Activated T-cell treated with anti-CD3 and anti-CD28 coated beads for 24 hours (primary cell): ENCODE measurements around the gene ZNF319.
"Not testable (repeated sequence)": the region's sequence is repeated elsewhere in the genome, so short reads cannot be mapped to it uniquely, and the experiment has no call there.

Experiments
- DNase-seq: peaks from one replicate; pipeline ENCODE4 v3.0.0-alpha.2; 2020; ENCODE audit warnings: low read depth

The ZNF319 gene

DNA sequence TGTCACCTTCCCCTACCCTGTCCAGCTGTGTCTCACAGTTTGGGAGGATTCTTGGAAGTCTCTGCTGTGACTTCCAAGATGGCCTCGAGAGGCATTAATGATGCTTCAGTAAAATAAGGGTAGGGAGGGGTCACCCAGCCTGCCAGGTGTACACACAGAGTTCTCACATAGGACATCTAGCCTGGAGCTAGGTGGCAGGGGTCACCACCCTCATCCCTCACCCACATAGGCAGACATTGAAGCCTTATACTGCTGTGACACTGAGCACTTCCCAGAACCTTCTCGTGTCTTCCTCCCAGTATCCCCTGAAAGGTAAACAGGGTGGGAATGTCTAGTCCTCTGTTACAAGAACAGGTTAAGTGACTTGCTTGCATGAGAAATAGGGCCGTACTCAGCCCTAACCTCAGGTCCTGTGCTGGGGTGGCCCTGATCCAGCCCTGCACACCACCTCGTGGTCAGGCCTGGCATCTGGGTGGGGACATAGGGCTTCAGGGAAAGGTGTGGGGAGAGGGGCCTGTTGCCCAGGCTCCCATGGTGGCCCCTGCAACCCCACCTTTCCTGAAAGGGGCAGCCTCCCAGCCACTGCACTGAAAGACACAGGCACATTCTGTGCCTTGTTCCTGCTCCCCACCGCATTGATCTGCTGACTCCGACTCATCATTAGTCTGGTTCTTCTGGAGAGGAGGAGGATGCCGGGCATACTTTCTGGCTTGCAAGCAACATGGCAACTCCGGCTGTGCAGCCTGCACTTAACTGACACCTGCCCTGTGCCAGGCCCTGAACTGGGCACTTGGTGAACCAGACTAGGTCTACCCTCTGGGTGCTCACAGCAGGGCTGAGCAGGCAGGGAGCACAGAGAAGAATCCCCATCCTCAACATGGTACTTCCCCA lies 21.4 kb upstream of the ZNF319 start:
- DNase-seq: no peak

DNA sequence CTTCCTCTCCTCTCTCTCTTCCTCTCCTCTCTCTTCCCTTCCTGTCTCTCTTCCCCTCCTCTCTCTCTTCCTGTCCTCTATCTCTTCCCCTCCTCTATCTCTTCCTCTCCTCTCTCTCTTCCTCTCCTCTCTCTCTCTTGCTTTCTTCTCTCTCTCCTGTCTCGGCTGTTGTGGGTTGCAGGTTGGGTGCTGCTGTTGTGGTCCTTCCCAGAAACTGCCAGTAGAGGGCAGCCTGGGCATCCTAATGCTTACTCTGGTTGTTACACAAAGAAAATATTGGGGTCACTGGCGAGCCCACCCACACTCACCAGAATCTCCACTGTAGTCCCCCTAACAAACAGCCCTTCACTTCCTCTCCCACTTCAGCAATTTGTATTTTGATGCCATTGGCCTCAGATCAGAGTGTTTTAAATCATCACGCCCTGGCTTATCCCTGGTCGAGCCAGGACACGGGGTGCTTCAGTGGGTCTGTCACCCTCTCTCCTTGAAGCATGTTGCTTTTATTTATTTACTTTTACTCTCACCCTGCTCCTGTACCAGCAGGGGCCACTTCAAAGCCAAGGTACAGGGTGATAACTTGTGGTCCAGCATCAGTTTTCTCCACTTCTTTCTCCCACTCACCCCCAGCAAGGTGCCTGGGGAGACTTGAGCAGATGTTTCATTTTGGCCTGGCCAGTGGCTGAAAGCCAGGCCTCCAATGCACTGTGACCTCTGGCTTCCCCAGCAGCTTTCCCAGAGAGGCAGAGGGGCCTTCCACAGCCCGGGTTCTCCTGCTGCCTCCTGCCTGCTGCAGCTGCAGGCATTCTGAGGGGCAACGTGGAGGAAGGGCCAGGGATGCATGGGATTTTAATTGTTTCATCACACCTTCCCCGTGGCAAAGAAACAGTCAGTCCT lies 20.4 kb upstream of the ZNF319 start:
- peak; percentile 41 for DNase-seq

DNA sequence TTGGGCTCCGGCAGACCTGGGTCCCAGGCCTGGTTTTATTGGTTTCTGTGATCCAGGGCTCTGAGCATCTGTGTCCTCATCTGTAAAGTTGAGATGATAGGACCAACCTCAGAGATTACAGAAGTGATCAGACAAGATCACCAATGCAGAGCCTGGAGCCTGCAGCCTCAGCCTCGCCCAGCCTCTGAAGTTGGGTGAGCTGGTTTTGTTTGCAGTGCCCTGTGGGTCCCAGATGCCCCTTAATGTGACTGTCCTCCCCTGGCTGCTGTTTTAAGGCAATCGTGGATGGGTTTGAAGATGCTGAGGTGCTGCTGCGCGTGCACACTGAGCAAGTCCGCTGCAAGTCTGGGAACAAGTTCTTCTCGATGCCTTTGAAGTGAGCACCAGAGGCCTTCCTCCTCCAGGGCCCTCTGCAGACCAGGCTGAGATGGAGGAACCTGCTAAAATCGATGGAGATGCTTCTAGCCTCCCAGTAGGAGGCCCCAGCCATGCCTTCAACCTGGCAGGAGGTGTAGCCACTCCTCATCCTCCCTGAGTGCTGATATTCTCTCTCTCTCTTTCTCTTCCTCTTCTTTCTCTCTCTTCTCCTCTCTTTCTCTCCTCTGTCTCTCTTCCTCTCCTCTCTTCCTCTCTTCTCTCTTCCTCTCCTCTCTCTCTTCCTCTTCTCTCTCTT lies 19.5 kb upstream of the ZNF319 start:
- DNase-seq: no peak

DNA sequence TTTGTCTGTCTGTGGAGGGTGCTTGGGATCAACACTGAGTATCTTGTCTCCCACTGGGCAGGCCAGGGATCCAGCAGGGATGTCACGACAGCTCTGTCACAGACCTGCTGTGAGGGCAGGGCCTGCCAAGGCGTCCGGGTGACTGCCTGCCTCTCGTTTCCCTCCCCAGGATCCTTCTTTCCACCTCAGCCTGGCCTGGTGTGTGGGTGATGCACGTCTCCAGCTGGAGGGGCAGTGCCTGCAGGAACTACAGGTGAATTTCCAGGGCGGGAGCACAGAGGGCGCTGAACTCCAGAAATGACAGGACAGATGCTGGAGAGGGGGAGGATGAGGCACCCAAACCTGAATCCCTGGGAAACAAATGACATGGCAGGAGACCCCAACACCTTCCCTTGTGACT lies 18.3 kb upstream of the ZNF319 start:
- DNase-seq: no peak

DNA sequence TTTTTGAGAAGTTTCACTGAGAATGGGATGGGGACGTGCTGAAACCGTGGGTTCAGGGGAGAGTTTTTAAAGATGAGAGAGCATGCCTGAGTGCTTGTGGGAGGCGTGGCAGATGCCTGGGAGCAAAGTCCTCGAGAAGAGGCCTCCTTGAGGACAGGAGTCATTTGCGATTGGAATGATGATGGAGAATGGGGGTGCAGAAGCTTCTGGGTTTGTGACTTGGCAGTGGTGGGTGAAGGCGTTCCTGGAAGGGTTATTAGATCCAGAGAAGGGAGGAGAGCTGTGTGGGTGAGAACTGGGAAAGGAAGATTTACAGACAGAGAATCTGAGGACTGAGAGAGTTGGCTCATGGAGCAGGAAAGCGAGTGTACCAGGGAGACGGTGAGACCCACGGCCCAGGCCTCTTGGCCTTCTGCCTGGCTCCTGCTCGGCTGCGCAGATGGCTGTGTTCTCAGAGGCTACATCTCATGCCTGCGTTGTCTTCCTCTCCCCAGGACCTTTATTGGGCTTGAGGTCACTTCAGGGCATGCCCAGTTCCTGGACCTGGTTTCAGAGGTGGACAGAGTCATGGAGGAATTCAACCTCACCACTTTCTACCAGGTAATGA lies 16.5 kb upstream of the ZNF319 start:
- no peak for DNase-seq

DNA sequence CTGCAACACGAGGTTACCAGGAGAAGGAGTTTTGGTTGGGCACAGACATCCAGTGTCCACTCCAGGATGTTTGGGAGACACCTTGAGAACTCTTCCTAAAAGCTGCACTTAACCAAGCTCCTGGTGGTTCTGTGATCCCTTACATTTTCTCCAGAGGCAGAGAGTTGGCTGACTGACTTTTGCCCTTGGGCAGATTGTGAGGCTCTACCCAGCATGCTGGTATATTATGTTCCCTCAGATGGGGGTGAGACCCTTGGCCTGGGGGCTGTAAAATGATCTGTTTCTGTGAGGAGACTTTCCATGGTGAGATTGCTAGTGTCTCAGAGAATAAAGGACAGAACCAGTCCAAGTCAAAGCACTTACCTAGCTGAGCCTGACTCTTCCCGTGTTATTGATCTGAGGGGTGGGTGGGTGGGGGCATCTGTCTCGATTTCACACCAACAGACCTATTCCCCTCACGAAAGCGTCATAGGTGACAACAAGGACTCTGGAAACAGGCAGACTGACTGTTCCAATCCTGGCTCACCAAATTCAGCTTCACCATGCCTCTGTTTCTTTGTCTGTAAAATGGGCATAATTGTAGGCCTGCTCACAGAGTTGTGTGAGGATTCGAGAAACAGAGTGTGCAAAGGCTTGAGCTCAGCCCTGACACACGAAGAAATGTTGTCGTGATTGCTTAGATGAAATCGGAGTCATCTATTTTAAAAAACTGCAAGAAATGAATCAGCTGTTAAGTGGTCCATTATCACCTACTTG lies 12.9 kb upstream of the ZNF319 start:
- no peak for DNase-seq

DNA sequence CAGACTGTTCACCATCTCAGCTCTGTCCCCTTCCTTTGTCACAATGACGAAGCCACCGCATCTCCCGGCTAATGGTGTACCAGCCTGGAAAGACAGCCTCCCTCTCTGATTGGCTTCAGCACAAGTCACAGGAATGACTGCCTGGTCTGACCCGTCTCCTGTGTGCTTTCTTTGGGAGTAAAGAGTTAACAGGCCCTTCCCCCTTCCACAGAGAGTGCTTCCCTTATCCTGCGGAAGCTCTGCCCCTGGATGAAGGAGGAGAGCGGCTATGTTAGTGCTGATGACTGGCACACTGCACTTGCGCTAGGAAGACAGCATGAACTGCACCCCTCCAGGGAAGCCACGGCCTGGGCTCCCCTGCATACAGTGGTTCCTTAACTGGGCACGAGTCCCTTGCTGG lies 12.0 kb upstream of the ZNF319 start:
- DNase-seq: no peak

DNA sequence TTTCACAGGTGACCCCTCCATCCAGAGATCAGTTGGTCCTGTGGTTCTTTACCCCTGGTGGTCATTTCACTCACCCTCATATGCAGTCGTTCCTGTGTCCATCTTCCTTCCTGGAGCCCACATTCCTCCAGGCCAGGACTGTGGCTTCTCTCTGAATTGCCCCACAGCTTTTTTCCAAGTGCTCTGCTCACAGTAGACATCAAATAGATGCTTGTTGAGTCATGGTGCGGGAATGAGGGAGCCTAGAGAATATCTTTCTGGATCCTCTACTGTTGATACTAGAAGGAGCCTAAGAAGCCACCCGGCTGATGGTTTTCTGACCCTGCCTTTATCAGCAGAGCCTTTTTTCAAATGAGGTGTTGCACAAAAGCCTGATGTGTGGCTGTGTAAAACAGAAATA lies 11.2 kb upstream of the ZNF319 start:
- no peak for DNase-seq

DNA sequence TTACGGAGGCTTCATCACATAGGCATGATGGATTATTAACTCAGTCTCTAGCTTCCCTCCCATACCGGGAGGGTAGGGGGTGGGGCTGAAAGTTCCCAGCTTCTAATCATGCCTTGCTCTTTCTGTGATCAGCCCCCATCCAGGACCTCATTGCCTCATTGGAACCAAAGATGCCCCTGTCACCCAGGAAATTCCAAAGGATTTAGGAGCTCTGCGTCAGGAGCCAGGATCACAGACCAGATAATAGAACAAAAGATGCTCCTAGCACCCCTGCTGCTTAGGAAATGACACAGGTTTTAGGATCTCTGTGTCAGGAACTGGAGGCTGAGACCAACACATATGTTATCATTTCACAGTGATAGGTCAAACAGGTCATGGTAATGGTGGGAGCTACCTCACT lies 10.4 kb upstream of the ZNF319 start:
- no peak for DNase-seq

DNA sequence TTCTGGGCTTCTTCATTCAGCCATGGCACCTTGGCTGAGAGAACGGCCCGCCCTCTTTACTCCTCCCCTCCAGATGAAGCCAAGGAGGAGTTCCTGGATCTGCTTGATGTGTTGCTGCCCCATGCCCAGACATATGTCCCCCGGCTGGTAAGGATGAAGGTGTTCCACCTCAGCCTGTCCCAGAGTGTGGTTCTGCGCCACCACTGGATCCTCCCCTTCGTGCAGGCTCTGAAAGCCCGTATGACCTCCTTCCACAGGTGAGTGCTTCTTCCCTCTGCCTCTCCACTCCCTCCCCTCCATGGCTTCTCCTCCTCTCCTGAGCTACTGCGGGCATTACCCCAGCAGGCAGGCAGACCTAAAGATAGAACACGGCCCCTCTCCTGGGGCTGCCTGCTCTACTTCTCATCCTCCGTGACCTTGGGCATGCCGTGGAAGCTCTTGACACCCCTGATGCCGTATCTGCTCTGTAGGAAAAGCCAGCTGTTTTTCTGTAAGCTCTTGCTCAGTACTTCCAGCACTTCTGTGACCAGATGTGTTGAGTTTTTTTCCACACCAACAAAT lies 9.5 kb upstream of the ZNF319 start:
- DNase-seq: no peak

DNA sequence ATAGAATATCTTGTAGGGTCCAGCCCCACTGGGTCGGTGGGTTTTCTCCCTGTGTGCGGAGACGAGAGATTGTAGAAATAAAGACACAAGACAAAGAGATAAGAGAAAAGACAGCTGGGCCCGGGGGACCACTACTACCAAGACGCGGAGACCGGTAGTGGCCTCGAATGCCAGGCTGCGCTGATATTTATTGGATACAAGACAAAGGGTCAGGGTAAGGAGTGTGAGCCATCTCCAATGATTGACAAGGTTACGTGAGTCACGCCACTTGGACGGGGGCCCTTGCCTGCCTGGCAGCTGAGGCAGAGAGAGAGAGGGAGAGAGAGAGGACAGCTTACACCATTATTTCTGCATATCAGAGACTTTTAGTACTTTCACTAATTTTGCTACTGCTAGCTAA lies 4.3 kb upstream of the ZNF319 start:
- not testable (repeated sequence) for DNase-seq

DNA sequence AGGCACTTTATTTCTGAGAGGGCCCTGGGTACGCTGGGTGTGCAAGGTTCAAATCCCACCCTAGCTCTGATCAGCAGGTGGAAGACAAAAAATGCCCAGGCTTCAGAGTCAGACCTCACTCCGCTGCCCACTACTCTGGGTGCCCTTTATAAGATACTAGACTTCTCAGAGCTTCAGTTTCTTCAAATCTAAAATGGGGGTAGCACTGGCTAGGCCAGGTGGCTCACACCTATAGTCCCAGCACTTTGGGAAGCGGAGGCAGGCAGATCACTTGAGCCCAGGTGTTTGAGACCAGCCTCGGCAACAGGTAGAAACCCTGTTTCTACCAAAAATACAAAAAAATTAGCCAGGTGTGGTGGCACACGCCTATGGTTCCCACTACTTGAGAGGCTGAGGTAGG lies 2.5 kb upstream of the ZNF319 start:
- no peak for DNase-seq

DNA sequence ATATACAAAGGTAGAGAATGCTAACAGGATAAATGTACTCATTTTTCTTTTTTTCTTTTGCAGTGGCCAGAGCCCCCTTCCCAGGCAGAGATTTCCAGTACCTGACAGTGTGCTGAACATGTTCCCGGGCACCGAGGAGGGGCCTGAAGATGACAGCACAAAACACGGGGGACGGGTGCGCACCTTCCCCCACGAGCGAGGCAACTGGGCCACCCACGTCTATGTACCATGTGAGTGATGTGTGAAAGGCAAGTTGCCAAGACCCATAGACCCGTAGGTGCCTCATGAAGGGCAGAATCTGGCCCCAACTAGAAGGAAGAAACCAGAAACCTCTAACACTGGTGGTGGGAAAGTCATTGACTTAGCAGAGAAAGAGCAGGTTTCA lies 1.9 kb upstream of the ZNF319 start:
- DNase-seq: no peak

DNA sequence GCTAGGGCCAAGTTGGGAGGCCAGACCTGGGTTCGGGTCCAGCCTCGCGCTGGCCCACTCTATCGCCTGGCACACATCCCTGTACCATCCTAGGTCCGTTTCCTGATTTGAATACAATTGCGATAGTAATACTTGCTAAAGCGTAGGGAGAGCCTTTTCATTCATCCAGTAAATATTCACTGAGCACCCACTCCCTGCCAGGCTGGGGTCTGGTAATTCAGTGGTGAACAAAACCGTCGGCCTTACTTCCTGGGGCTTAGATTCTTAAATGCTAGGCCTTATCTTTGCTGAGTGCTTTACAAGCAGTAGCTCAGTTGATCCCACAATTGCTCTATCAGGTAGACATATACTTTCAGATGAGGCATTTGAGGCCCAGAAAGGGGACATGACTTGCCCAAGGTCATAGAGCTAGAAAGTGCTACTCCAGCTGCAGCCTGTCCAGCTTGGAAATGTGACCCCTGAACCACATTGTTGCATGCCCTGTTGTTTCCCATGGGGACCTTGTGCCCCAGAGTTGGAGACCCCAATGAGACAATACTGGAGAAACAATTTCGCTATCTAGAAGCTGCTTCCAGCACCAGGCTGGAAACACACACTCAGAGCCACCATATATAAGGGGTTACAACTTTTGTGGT lies 1.4 kb upstream of the ZNF319 start:
- DNase-seq: no peak

DNA sequence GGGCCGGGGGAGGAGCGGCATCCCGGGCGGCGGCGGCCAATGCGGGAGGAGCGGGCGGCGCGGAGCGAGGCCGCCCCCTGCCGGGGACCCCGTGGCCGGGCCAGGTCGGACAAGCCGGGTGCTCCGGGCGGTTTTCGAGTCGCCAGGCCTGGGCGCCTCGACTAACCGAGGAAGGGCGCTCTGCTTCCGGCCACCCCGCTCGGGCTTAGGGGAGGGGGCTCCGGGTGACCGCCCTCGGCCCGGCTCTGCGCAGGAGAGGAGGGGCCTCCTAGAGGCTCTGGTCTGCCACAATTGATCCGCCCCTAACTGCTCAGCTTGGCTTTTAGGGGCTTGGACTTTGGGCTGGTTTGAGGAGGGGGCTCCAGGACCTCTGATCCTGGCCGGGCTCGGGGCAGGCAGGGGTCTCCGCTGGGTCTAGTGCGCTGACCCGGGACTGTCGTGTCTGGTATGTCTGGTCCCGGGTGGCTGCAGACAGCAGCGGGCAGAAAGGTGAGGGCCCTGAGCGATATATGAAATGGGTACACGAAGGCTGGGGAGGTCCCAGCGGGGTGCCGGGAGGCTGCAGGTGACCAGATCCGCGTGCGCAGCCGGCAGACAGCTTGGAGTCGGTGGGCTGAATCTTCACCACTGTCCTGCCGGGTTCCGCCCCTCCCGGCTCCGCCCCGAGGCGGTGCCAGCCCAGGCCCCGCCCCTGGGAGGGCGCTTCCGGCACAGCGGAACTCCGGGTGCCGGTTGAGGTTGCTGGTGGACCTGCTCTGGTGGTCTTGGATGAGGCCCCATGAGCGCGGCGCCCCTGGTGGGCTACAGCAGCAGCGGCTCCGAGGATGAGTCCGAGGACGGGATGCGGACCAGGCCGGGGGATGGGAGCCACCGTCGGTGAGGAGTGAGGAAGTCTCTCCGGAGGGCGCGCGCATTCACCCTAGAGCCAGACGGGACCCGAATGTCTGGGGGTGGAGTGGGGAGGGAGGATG lies 519 bp upstream of the ZNF319 start, which contains the start of gene USB1:
TSS of gene USB1 (plus strand) at position 702 of the 971 bp plus-strand sequence. CDS start at position 779, 77 bp downstream.
- peak; percentile 79 for DNase-seq

DNA sequence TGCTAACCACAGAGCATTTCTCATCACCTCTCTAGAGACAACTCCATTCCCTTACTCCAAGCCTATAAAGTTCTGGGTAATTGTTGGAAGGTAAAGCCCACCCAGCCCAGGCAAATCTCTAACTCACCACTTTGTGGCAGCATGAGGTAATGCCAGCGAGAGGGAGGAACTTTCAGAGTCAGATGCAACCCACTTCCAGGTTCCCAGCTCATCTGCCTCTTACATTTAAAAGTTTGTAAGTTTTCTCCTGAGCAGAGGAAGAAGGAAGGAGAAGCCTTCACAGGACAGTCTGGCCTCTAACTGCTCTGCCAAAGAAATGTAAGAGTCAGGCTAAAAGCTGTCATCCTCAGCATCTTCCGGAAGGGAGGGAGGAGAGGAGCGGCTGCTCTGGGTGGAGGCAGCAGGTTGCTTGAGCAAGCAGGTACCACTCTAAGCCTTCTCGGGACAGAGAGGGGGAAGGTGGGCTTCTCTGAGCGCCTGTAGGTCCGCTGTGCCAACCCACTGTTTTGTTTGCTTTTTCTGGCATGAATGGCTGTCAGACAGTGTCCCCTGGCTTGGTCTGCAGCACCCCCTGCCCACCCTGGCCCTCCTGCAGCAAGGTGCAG lies 1.0 kb downstream of the ZNF319 start:
- DNase-seq: peak; percentile 7

DNA sequence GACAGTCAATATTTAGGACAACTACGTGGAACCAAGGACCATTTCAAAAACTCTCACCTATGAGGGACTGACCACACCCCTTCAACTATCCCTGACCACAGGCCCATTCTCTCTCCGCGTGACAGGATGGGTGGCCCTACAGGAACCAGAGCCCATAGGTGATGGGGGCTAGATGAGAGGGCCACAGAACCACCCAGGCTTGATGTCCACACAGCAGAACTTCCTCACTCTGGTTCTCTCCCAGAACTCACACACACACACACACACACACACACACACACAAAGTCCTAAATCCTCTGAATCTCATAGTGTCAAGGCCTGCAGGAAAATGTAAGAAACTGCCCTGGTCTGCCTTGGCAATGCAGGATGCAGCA lies 1.5 kb downstream of the ZNF319 start:
- DNase-seq: no peak

DNA sequence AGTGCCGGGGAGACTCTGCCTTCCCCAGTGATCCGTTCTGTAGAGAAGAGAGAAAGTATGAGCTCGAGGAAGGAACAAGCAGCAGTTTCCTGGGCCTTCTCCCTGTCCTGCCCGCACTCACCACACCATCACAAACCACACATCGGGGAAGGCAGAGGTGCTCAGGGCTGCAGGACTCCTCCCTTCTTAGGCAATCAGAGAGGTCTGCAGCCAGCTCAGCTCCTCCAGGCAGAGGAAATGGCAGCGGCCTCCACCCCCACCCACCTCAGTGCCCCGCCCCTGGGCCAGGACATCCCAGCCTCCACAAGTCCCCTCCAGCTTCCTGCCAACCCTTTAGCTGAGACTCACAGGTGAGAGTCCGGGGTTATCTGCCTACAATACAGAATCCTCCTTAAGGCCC lies 2.0 kb downstream of the ZNF319 start:
- DNase-seq: peak; percentile 23
